ENCODE measurements around the gene THAP6. TPM values are rescaled to one million over a fixed set of nuclear protein-coding genes. Genes with fewer than 3 reads are reported as not detected.
"Not testable (repeated sequence)": the region's sequence is repeated elsewhere in the genome, so short reads cannot be mapped to it uniquely, and the experiment has no call there.

The THAP6 gene
- total RNA-seq, 1 donor from 2014 or later, result 31.0 TPM

DNA sequence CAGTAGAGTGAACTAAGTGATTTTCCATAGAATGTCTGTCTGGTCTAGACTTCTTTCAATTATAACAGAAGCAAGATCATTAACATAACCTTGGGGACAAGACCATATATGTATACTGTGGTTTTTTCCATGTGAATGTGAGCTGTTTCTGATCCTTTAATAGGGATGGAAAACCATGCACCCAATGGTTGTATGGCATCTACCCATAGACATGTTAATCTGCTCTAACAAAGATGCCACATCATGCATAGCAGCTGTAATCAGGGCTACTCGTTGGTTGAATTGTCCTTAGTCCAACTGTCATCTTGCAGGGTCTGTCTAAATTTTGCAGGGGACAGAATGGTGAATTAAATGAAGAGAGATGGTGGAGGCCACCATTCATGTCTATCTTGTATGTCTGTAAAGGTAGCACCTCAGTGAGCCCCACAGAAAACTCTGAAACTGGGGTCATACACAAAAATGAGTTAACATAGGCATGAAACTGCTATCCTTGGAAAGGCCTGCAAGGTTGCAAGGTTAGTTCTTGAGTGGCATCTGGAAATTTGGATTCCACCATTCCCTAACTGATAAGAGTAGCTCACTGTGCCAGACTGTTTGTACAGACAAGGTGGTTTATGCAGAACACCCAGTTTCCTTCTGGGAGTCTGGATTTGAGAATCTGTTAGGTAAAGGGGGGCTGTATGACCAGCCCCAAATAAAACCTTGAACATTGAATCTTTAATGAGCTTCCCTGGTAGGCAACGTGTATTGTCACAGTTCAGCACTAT, 16.5 kb downstream of the THAP6 start:
- Mint-ChIP-seq H3K9me3 (ENCODE audit: unreplicated experiment) (peaks cover 11% of the 10 kb centered on the region), H3K4me1 (ENCODE audit: low read depth, unreplicated experiment) (peaks cover 4% of the 10 kb centered on the region), H3K4me3 (ENCODE audit: unreplicated experiment) (no peak overlapping the region), H3K36me3 (ENCODE audit: unreplicated experiment) (peaks cover 32% of the 10 kb centered on the region), H3K27me3 (ENCODE audit: unreplicated experiment) (peaks cover 2% of the 10 kb centered on the region), H3K27ac (ENCODE audit: unreplicated experiment) (no peak overlapping the region)
- TF ChIP-seq, protein P1, sequence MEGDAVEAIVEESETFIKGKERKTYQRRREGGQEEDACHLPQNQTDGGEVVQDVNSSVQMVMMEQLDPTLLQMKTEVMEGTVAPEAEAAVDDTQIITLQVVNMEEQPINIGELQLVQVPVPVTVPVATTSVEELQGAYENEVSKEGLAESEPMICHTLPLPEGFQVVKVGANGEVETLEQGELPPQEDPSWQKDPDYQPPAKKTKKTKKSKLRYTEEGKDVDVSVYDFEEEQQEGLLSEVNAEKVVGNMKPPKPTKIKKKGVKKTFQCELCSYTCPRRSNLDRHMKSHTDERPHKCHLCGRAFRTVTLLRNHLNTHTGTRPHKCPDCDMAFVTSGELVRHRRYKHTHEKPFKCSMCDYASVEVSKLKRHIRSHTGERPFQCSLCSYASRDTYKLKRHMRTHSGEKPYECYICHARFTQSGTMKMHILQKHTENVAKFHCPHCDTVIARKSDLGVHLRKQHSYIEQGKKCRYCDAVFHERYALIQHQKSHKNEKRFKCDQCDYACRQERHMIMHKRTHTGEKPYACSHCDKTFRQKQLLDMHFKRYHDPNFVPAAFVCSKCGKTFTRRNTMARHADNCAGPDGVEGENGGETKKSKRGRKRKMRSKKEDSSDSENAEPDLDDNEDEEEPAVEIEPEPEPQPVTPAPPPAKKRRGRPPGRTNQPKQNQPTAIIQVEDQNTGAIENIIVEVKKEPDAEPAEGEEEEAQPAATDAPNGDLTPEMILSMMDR (IDR thresholded peaks at IDR 0.05; ENCODE audit: partially characterized antibody, unreplicated experiment), result no peak
- no peak for DNase-seq

DNA sequence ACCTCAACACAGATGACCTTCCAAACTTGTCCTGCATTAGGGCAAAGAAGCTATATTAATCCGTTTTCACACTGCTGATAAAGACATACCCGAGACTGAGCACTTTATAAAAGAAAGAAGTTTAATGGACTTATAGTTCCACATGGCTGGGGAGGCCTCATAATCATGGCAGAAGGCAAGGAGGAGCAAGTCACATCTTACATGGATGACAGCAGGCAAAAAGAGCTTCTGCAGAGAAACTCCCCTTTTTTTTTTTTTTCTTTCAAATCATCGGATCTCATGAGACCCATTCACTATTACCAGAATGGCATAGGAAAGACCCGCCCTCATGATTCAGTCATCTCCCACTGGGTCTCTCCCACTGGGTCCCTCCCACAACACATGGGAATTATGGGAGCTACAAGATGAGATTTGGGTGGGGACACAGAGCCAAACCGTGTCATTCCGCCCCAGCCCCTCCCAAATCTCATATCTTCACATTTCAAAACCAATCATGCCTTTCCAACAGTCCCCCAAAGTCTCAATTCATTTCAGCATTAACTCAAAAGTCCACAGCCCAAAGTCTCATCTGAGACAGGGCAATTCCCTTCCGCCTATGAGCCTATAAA, 17.4 kb downstream of the THAP6 start:
- Mint-ChIP-seq H3K36me3 (ENCODE audit: unreplicated experiment) (peaks cover 32% of the 10 kb centered on the region), H3K9me3 (ENCODE audit: unreplicated experiment) (peaks cover 11% of the 10 kb centered on the region)
- H3K4me1 Mint-ChIP-seq (ENCODE audit: low read depth, unreplicated experiment); DNase-seq; H3K27ac Mint-ChIP-seq (ENCODE audit: unreplicated experiment); H3K27me3 Mint-ChIP-seq (ENCODE audit: unreplicated experiment); H3K4me3 Mint-ChIP-seq (ENCODE audit: unreplicated experiment): not testable (repeated sequence)

DNA sequence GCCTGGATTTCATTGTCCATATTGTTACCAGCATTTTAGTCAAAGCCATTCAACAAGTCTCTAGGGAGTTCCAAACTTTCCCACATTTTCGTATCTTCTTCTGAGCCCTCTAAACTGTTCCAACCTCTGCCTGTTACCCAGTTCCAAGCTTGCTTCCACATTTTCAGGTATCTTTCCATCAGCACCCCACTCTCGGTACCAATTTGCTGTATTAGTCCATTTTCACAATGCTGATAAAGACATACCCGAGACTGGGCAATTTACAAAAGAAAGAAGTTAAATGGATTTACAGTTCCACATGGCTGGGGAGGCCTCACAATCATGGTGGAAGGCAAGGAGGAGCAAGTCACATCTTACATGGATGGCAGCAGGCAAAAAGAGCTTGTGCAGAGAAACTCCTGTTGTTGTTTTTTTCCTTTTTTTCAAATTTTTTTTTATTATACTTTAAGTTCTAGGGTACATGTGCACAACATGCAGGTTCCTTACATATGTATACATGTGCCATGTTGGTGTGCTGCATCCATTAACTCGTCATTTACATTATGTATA, 19.1 kb downstream of the THAP6 start:
- H3K4me1 Mint-ChIP-seq (ENCODE audit: low read depth, unreplicated experiment); H3K4me3 Mint-ChIP-seq (ENCODE audit: unreplicated experiment); H3K27ac Mint-ChIP-seq (ENCODE audit: unreplicated experiment); DNase-seq; H3K27me3 Mint-ChIP-seq (ENCODE audit: unreplicated experiment): not testable (repeated sequence)
- H3K36me3 Mint-ChIP-seq (ENCODE audit: unreplicated experiment), result peaks cover 38% of the 10 kb centered on the region
- peaks cover 15% of the 10 kb centered on the region for H3K9me3 Mint-ChIP-seq (ENCODE audit: unreplicated experiment)

DNA sequence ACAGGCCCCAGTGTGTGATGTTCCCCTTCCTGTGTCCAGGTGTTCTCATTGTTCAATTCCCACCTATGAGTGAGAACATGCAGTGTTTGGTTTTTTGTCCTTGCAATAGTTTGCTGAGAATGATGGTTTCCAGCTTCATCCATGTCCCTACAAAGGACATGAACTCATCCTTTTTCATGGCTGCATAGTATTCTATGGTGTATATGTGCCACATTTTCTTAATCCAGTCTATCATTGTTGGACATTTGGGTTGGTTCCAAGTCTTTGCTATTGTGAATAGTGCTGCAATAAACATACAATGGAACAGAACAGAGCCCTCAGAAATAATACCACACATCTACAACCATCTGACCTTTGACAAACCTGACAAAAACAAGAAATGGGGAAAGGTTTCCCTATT, 19.7 kb downstream of the THAP6 start:
- H3K4me1 Mint-ChIP-seq (ENCODE audit: low read depth, unreplicated experiment); DNase-seq; H3K27me3 Mint-ChIP-seq (ENCODE audit: unreplicated experiment); H3K4me3 Mint-ChIP-seq (ENCODE audit: unreplicated experiment); H3K27ac Mint-ChIP-seq (ENCODE audit: unreplicated experiment): not testable (repeated sequence)
- Mint-ChIP-seq H3K36me3 (ENCODE audit: unreplicated experiment) (peaks cover 38% of the 10 kb centered on the region), H3K9me3 (ENCODE audit: unreplicated experiment) (peaks cover 18% of the 10 kb centered on the region)

DNA sequence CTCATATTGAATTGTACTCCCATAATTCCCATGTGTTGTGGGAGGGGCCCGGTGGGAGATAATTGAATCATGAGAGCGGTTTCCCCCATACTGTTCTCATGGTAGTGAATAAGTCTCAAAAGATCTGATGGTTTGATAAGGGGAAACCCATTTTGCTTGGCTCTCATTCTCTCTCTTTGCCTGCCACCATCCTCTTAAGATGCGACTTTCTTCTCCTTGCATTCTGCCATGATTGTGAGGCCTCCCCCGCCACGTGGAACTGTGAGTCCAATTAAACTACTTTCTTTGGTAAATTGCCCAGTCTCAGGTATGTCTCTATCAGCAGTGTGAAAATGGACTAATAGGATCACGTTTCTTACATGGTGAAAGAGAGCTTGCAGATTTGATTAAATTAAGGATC, 23.0 kb downstream of the THAP6 start:
- not testable (repeated sequence) for DNase-seq

DNA sequence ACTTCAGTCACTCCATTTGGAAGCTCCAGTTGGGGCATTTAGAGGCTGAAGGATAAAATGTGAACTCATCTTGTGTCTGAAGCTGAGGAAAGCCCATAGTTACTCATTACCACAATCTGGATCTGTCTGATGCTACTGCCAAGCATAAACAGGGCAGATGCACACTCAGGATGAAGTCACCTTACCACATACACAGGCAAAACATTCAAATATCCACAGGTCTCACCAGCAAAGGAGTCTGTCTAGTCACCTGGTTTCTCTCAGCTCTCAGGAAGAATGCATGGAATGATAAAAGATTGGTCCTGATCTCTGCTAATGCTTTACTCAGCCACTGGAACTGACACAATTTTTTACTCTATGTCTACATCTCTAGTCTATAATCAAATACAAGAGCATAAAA, 28.6 kb downstream of the THAP6 start:
- DNase-seq, result no peak
- Mint-ChIP-seq H3K9me3 (ENCODE audit: unreplicated experiment) (peaks cover 3% of the 10 kb centered on the region), H3K36me3 (ENCODE audit: unreplicated experiment) (peaks cover 3% of the 10 kb centered on the region), H3K27me3 (ENCODE audit: unreplicated experiment) (no peaks in the 10 kb centered on the region), H3K27ac (ENCODE audit: unreplicated experiment) (no peak overlapping the region), H3K4me1 (ENCODE audit: low read depth, unreplicated experiment) (no peaks in the 10 kb centered on the region), H3K4me3 (ENCODE audit: unreplicated experiment) (no peak overlapping the region)
- TF ChIP-seq, protein P1 (IDR thresholded peaks at IDR 0.05; ENCODE audit: partially characterized antibody, unreplicated experiment), result no peak

More for the DNA sequence above, 23.0 kb downstream of the THAP6 start:
- Mint-ChIP-seq H3K9me3 (ENCODE audit: unreplicated experiment) (peaks cover 10% of the 10 kb centered on the region), H3K36me3 (ENCODE audit: unreplicated experiment) (peaks cover 17% of the 10 kb centered on the region)
- H3K27ac Mint-ChIP-seq (ENCODE audit: unreplicated experiment); H3K4me1 Mint-ChIP-seq (ENCODE audit: low read depth, unreplicated experiment); H3K4me3 Mint-ChIP-seq (ENCODE audit: unreplicated experiment); H3K27me3 Mint-ChIP-seq (ENCODE audit: unreplicated experiment): not testable (repeated sequence)

DNA sequence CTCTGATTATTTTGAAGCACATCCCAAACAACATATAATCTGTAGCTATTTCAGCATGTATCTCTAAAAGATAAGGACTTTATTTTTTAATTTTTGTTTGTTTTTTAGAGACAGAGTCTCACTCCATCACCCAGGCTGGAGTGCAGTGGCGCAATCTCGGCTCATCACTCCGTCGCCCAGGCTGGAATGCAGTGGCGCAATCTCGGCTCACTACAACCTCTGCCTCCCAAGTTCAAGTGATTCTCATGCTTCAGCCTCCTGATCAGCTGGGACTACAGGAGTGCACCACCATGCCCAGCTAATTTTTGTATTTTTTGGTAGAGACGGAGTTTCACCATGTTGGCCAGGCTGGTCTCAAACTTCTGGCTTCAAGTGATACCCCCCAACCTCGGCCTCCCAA, 29.9 kb downstream of the THAP6 start:
- not testable (repeated sequence) for H3K4me1 Mint-ChIP-seq (ENCODE audit: low read depth, unreplicated experiment); H3K9me3 Mint-ChIP-seq (ENCODE audit: unreplicated experiment)

More for the DNA sequence above, 29.9 kb downstream of the THAP6 start:
- H3K27me3 Mint-ChIP-seq (ENCODE audit: unreplicated experiment); H3K27ac Mint-ChIP-seq (ENCODE audit: unreplicated experiment); DNase-seq; H3K36me3 Mint-ChIP-seq (ENCODE audit: unreplicated experiment); H3K4me3 Mint-ChIP-seq (ENCODE audit: unreplicated experiment): not testable (repeated sequence)
